AG04449 (cell line): Measurements from ENCODE around the gene APOC4.

Source experiments
- CTCF ChIA-PET: fragments of 350-600 bp; formaldehyde crosslinking; extraction: SDS; loops from one replicate; lab custom pipeline; 2021; ENCODE audit warnings: antibody characterized with exemption; lab: Yijun Ruan, JAX
- POLR2A ChIA-PET: fragments of 400-600, 350-600 bp; formaldehyde crosslinking; extraction: SDS; loops from one replicate; lab custom pipeline; 2020; ENCODE audit warnings: antibody characterized with exemption, inconsistent platforms; lab: Yijun Ruan, JAX
- DNase-seq: peaks from one replicate; pipeline ENCODE4 v3.0.0-alpha.2; 2010; ENCODE audit warnings: low read depth, low spot score
- H3K4me3 ChIP-seq: 2 replicates; pipeline ENCODE4 v1.5.1; 2011; ENCODE audit warnings: low read depth, mild to moderate bottlenecking, control low read depth, low read length
- TF ChIP-seq, protein P1 (sequence below): IDR thresholded peaks from one replicate; pipeline ENCODE4 v1.5.1; 2011; ENCODE audit warnings: mild to moderate bottlenecking, moderate library complexity, low read length, control low read depth, inconsistent platforms; ENCODE audit not compliant: insufficient read depth; ENCODE audit errors: missing control alignments

The APOC4 gene

DNA sequence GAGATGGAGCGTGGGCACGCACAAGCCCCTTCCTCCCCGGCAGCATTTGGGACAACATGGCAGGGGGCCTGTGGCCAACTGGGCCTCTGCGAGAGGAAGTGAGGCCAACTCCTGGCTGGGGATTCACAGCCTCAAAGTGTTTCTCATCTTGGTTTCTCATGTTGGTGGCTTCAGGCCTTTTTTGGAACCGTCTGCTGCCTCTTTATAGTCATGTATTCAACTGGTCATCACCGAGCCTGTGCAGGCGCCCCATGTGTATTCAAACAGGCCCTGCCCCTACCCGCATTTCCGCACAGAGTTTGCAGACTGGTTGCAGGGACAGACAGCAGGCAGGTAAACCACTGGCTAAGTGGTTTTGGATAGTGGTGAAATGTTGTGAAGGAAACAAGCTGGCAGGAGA is 42.0 kb downstream of the APOC4 start:
- ChIA-PET CTCF (no interaction called here), POLR2A (no interaction called here)
- TF ChIP-seq, protein P1, sequence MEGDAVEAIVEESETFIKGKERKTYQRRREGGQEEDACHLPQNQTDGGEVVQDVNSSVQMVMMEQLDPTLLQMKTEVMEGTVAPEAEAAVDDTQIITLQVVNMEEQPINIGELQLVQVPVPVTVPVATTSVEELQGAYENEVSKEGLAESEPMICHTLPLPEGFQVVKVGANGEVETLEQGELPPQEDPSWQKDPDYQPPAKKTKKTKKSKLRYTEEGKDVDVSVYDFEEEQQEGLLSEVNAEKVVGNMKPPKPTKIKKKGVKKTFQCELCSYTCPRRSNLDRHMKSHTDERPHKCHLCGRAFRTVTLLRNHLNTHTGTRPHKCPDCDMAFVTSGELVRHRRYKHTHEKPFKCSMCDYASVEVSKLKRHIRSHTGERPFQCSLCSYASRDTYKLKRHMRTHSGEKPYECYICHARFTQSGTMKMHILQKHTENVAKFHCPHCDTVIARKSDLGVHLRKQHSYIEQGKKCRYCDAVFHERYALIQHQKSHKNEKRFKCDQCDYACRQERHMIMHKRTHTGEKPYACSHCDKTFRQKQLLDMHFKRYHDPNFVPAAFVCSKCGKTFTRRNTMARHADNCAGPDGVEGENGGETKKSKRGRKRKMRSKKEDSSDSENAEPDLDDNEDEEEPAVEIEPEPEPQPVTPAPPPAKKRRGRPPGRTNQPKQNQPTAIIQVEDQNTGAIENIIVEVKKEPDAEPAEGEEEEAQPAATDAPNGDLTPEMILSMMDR = no peak
- H3K4me3 ChIP-seq = no peak overlapping the region
- no peak for DNase-seq

DNA sequence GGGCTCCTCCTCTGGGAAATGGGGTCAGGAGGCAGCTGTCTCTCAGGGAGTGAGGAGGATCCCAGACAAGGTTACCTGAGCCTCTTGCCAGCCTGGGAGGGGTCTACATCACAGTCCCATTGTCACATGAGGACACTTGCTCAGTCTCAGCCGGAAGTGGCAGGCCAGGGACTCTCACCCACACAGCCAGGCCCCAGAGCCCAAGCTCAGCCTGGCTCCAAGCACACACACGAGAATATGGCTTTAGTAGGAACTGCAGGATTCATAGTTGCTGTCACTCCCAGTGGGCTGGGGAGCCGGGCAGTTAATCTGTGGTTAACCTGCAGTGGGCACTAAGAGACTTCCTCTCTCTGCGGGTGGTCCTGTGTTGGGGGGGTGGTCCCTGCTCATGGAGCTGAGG is 43.4 kb downstream of the APOC4 start:
- DNase-seq = no peak
- TF ChIP-seq, protein P1 = no peak
- H3K4me3 ChIP-seq = no peak overlapping the region
- ChIA-PET CTCF (interaction anchor here (0.6 to 1.8 kb wide), 2 partner anchors 33 to 42 kb away, joined by 3 to 6 read pairs; no protein-coding TSS in a partner anchor), POLR2A (no interaction called here)

DNA sequence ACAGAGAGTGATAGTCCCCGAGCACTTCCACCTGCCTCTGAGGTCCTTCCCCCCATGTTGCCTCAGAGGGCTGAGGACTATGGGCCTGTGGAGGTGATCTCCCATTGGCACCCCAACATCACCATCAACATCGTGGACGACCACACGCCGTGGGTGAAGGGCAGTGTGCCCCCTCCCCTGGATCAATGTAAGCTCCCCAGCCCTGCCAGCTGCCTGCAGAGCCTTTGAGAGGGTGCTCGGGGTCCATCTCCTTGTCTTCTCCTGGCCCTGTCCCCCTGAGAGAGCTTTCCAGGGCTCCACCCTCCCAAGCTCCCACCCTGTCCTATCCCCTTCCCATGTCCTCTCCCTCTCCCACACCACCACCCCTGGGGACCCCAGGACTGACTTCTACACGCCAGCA is 44.4 kb downstream of the APOC4 start:
- POLR2A ChIA-PET = no interaction called here
- TF ChIP-seq, protein P1 = no peak
- CTCF ChIA-PET = interaction anchor here (0.6 to 1.8 kb wide), 3 partner anchors 11 to 82 kb away, joined by 3 to 6 read pairs (median 3); no protein-coding TSS in a partner anchor
- no peak overlapping the region for H3K4me3 ChIP-seq
- no peak for DNase-seq

DNA sequence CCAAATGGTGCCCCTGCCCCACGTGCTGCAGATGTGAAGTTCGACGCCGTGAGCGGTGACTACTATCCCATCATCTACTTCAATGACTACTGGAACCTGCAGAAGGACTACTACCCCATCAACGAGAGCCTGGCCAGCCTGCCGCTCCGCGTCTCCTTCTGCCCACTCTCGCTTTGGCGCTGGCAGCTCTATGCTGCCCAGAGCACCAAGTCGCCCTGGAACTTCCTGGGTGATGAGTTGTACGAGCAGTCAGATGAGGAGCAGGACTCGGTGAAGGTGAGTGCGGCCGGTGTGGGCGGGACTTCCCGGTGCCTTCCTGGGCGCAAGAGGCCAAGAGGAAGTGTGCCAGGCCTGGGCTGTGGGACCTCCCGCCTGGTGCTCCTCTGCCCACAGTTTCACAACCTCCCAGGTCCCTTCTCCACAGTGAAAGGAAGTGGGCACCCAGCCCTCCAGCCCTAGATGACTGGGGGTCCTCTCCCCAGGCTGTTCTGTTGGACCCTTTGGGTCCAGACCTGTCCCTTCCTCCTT is 45.2 kb downstream of the APOC4 start:
- CTCF ChIA-PET = no interaction called here
- POLR2A ChIA-PET = no interaction called here
- H3K4me3 ChIP-seq = no peak overlapping the region
- TF ChIP-seq, protein P1 = no peak
- DNase-seq = no peak

DNA sequence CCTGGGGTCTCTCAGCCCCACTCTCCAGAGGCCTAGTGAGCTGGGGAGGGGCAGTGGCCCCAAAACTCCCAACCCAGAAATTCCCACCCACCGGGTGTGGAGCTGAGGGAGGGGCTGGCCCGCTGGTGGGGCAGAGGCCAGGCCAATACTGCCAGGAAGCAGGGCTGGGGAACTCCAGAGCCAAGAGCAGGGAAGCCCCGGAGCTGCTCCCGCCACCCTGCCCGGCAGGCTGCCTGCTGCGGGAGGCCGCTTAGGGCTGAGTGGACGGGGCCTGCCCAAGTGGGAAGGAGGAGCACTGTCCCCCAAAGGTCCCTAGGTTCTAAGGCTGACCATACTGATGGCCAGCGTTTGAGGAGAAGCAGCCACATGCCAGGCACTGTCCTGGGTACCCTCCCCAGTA is 46.2 kb downstream of the APOC4 start:
- POLR2A ChIA-PET = no interaction called here
- CTCF ChIA-PET = interaction anchor here (1.0 to 2.5 kb wide), 12 partner anchors 8 to 351 kb away, joined by 3 to 24 read pairs (median 4); partner anchors contain the start of gene RELB
- TF ChIP-seq, protein P1 = no peak
- no peak for DNase-seq
- no peak overlapping the region for H3K4me3 ChIP-seq

DNA sequence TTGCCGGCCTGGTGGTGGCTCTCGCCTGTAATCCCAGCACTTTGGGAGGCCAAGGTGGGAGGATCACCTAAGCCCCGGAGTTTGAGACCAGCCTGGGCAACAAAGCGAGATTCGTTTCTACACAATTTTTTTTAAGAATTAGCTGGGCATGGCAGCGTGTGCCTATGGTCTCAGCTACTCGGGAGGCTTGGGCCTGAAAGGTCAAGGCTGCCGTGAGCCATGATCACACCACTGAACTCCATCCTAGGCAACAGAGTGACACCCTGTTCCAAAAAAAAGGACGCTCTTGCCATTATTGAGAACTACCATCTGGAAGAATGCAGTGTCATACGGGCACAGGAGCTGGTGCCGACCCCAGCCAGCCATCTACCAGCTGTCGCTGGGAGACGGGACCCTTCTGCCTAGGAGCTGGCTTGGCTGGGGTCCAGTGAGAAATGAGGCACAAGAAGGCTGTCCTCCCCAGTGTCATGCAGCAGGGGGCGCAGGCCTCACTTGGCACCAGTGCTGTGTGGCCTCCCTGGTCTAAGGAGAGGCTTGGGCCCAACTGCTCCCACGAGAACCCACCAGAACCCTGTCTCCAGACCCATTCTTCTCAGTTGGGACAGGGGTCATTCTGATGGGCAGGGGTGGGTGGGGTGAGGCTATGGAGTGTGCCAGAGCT is 47.0 kb downstream of the APOC4 start:
- ChIA-PET POLR2A (interaction anchor here (0.7 to 0.9 kb wide), 2 partner anchors 34 to 373 kb away, joined by 3 read pairs; partner anchors contain the start of gene CLPTM1), CTCF (interaction anchor here (0.5 to 2.5 kb wide), 19 partner anchors 9 to 350 kb away, joined by 3 to 24 read pairs (median 4); partner anchors contain the start of gene RELB)
- H3K4me3 ChIP-seq = no peak overlapping the region
- no peak for DNase-seq
- TF ChIP-seq, protein P1 = peak; percentile 85
